GM12865 (cell line): ENCODE data around the gene B3GLCT.

Experiments used
- DNase-seq: peaks from one replicate; pipeline ENCODE4 v3.0.0; 2010; ENCODE audit warnings: low read depth
- H3K4me3 ChIP-seq: 2 replicates; pipeline ENCODE4 v1.5.1; 2011; ENCODE audit warnings: mild to moderate bottlenecking, low read depth, low read length, control low read depth
- CTCF ChIP-seq: IDR thresholded peaks from 2 replicates; pipeline ENCODE4 v1.5.1; 2011; ENCODE audit warnings: low read length, control low read depth, low read depth, inconsistent platforms; ENCODE audit not compliant: insufficient read depth; ENCODE audit errors: missing control alignments

The B3GLCT gene

GRCh38 chr13:31199527-31199848 lies 287 bp upstream of the B3GLCT start:
- H3K4me3 ChIP-seq = peak overlapping the region; percentile 41; the same call in 1 of the 2 replicates

DNA sequence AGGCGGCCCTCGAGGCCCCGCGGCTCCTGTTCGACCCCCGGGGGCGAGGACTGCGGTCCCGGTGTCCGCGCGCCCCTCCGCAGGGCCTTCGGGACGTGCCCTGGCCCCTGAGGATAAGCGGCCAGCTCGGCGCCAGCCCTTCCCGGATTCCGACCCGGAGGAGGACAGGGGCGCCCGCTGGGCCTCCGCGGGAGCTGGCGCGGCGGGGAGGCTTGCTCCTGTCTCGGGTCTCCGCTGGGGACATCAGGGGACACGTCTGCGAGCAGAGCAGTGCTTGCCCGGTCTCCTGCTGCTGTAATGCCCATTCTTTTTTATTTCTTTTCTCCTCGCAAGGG lies 829 bp downstream of the B3GLCT start:
- H3K4me3 ChIP-seq = peak overlapping the region; percentile 61
- DNase-seq = peak; percentile 46
- TF ChIP-seq CTCF = no peak

More at GRCh38 chr13:31199527-31199848, 287 bp upstream of the B3GLCT start:
- no peak for DNase-seq
- no peak for TF ChIP-seq CTCF

DNA sequence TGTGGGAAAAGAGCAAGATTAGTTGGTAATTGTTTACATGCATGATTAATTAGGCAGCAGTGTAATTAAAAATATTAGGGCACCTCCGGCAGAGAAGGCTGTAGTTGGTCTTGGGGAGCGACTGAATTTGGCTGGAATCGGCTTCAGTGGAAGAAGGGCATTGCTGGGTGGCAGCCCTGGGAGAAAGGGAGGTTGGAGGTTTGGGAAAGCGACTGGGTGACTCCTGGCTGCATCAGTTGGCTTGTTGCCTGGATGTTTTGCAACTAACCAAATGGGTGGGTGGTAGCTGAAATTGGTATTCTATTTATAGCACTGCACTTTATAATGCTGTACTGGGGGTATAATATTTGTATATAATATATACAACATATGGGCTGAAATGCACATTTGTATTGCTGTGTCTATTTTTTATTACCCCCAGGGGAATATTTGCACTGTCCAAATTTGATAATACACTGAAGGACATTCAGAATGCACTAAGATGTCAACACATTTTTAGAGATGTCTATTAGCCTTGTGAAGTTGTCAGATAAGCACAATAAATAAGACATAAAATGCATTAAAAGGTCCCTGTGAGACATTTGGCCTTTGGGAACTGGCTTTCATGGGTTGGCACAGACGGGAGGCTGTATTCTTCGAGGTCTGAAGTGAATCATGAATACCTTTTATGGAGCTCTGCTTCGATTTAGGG lies 1.7 kb downstream of the B3GLCT start:
- H3K4me3 ChIP-seq = peak overlapping the region; percentile 61; the same call in 1 of the 2 replicates
- TF ChIP-seq CTCF = no peak
- DNase-seq = no peak

DNA sequence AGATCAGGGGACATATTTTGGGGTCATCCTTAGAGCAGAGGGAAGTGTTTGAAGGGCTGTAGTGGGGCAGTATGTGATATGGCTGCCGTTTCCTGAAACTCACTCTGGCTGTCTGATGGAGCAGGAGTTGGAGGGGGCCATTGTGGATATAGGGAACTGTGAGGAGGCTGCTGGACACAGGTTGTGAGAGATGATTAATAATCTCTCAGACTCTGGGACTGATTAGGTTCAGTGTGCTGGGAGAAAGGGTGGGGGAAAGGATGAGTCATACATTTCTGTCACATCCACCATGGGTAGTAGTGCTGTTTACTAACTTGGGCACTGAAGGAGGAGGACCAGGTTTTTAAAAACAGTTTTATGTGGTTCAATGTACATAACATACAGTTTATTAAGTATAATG lies 4.8 kb downstream of the B3GLCT start:
- H3K4me3 ChIP-seq = no peak overlapping the region
- no peak for DNase-seq
- TF ChIP-seq CTCF = no peak

- TF ChIP-seq CTCF = no peak
- H3K4me3 ChIP-seq = no peak overlapping the region
- DNase-seq = peak; percentile 24
These were observed 8.1 kb downstream of the B3GLCT start for GRCh38 chr13:31207661-31208552.

GRCh38 chr13:31208559-31209122 lies 8.9 kb downstream of the B3GLCT start:
- no peak for TF ChIP-seq CTCF
- no peak overlapping the region for H3K4me3 ChIP-seq
- DNase-seq = no peak
